PC-3 (cell line): Measurements from ENCODE around the gene ZFHX3.

ENCODE experiments used
- EZH2phosphoT487 ChIP-seq: fragments of 300-600 bp; sonication (generic); IDR thresholded peaks from 2 replicates; pipeline ENCODE4 v1.6.1; 2018; ENCODE audit warnings: mild to moderate bottlenecking, antibody characterized with exemption, low read length, borderline replicate concordance
- TF ChIP-seq, protein P1 (sequence below): fragments of 300-600 bp; sonication (generic); conservative IDR thresholded peaks from 2 replicates; pipeline ENCODE4 v1.5.1; 2017; ENCODE audit warnings: antibody characterized with exemption, low read depth, mild to moderate bottlenecking, low read length

DNA sequence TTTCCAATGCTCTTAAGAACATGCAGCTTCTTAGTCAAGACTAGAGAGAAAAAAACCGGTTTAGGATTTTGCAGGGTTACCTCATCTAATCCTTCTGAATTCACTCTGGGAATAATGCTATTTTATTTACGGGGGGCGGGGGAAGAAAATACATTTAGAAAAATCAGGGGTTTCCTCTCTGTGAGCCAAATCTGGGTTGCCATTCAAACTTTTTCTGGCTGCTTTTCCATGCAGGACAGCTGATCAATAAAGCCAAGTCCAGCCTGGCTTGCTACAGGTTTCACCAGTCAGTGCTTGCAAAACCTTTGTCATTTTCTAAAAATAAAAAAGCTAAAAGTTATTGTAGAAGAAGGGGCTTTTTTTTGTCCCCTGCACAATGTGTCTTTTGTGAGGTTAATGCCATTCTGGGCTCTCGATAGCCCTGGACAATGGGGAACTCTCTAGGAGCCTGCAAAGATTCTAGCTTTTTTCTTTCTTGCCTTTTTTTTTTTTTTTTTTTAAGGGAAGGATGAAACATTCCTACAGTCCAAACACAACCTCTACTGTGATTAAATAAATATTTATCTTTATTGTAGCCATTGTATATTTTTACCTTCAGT, 13.1 kb upstream of the ZFHX3 start:
- TF ChIP-seq, protein P1, sequence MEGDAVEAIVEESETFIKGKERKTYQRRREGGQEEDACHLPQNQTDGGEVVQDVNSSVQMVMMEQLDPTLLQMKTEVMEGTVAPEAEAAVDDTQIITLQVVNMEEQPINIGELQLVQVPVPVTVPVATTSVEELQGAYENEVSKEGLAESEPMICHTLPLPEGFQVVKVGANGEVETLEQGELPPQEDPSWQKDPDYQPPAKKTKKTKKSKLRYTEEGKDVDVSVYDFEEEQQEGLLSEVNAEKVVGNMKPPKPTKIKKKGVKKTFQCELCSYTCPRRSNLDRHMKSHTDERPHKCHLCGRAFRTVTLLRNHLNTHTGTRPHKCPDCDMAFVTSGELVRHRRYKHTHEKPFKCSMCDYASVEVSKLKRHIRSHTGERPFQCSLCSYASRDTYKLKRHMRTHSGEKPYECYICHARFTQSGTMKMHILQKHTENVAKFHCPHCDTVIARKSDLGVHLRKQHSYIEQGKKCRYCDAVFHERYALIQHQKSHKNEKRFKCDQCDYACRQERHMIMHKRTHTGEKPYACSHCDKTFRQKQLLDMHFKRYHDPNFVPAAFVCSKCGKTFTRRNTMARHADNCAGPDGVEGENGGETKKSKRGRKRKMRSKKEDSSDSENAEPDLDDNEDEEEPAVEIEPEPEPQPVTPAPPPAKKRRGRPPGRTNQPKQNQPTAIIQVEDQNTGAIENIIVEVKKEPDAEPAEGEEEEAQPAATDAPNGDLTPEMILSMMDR, result no peak
- TF ChIP-seq EZH2phosphoT487, result no peak
